GM18526 (cell line): Measurements from ENCODE around the gene PDE4D.

Experiments
- POLR2A ChIP-seq: IDR thresholded peaks from 3 replicates; pipeline ENCODE4 v1.6.1; 2011; ENCODE audit not compliant: insufficient read length; ENCODE audit errors: extremely low read depth

PDE4D gene

DNA sequence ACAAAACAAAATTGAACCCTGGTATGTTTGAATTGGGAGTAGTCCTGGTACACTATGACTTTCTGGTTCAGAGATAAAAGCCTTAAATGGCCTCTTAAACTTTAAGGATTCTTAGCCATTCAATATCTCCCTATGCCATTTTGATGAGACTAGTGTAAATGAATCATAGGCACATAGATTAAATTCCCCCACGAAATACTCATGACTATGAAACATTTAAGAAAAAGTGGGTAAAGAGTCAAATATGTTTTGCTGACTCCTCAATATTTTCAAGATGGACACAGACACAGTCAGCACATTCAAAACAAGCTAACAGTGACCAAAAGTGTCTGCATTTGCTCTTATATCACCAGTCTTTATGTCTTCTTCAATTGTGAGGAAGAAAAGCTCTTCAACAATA lies 278.3 kb downstream of the PDE4D start:
- TF ChIP-seq POLR2A: no peak

DNA sequence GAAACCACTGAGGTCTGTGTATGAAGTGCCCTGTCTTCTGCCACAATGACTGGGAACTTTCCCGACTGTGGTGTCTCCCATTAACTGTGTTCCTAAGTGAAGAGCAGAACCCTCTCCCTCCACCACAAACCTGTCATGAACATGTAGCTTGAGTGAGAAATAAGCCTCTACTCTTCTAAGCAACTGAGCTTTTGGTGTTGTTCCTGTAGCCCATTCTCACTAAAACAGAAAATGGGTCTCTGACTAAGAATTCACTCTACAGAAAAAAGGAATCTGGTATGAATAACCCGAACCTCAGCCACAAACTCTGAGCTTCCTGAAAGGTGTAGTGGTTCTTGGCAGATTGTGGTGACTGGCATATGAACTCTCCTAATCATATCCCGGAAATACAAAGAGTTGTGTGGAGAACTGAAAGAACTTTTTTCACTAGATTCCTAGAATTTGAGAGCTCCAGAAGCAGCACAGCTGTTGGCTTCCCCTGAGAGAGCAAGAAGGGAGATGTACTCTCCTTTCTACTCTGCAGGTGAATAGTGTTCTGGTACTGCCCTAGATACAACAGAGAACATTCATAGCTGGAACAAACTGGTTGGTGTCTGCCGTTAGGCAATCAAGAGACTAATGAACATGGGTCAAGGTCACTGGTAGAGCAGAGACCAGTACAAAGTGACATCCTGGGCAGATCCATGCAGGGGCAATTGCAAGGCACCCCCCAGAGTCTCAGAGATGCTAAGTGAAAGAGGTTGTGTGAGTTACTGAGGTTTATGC lies 283.8 kb downstream of the PDE4D start:
- no peak for TF ChIP-seq POLR2A

DNA sequence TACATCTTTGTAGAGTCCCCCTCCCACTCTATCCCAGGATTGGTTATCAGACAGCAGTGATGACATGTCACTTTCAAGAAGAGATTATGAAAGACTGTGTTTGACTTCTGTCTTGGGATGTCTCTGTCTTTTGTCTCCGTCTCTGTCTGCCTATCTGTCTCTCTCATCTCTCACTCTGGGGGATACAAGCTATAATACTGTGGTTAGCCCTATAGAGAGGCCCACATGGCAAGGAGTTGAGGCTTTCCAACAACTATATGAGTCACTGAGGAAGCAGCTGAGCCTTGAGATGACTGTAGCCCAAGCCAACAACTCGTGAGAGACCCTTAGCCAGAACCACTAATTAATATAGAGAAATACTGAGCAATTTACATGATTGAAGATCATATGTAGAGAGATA lies 284.8 kb downstream of the PDE4D start:
- no peak for TF ChIP-seq POLR2A

DNA sequence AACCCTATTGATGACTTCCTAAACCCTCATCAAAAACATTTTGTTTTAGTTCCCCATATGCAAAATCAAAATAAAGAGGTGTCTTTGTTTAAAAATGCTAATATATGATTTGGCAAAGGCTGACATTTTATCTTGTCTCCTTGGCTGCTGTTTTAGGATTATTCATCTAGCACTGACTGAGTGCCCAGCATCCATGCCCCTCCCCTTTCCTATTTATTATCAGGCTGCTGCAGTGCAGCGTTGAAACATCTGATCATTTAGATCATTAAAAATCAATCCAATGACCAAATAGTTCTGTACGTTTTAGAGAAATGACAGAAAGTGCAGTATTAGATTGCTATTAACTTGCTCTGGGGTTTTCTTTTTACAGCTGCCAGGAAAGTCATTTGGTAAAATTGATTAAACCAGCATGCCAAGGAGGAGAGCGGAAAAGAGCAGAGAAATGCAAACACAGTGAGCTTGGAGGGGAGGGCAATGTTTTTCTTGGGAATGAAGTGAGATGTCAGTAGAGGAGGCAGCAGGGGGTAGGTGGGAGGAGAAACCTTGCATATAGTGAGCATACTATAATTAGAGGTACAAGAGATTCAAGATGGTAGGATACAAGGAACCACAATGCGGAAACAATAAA lies 286.3 kb downstream of the PDE4D start:
- no peak for TF ChIP-seq POLR2A

DNA sequence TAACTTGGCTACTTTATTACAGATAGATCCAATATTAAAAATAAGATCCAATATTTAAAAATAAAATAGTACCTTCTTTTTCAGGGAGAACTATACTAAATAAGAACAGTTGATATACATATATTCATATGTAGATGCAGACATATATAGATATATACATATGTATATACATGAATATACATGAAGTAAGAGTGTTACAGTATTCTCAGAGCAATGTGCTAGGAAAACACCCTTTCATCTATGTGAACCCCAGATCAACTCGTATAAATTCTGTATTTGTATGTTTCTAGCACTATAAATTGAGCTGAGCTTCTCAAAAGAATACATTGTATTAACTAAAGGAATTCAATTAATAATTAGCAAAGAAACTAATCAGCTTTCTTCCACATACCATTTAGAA lies 287.6 kb downstream of the PDE4D start:
- TF ChIP-seq POLR2A: no peak

DNA sequence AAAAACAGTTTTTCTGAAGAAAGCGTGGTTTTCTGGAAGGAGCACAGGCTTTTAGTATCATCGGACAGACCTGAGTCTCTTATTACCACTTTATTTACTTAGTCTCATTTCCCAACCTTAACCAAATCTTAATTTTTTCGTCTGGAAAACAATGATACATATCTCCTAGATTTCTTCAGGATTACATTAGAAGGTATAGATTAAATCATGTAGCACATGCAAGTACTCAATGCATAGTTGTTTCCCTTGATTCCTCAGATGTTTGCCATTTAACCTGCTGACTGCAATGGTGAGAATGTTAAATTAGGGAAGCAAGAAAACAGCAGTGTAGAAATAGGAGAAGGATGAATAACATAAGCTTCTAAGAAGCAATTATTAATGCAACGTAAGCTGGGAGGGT lies 289.4 kb downstream of the PDE4D start:
- TF ChIP-seq POLR2A: no peak

DNA sequence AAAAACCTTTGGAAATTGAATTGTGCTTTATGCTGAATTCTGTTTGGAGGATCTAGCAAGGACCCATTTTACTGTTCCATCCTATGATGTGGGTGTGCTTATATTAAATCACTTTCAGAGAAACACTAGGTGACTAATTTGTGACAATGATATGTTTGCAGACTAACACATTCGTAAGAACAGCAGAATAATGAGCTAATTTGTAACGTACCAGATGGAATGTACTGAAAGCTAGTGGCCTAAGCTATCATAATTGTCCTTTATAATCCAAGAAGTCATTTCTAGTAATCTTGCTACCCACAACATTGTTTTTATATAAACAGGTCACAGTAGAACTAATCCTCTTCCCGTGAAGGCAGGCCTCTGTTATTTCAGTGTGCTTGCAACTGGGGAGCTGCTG lies 292.5 kb downstream of the PDE4D start:
- no peak for TF ChIP-seq POLR2A

DNA sequence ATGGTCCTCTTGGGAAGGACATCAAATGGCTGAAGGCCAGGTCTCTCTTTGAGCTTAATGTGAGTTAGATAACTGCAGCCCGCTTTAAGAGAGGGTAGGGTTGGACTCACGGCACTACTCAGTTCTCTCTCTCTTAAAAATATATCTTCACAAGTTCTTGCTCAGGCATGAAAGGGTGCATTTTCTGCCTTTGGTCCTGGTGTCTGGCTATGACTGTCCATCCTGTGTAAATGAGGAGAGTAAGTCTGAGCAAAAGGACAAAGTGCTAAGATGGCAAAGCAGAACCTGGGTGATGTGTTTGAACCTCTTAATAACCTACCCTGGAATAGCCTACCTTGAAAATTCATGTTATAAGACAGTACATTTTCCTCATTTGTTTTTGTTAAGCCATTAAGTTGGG lies 293.4 kb downstream of the PDE4D start:
- TF ChIP-seq POLR2A: no peak

DNA sequence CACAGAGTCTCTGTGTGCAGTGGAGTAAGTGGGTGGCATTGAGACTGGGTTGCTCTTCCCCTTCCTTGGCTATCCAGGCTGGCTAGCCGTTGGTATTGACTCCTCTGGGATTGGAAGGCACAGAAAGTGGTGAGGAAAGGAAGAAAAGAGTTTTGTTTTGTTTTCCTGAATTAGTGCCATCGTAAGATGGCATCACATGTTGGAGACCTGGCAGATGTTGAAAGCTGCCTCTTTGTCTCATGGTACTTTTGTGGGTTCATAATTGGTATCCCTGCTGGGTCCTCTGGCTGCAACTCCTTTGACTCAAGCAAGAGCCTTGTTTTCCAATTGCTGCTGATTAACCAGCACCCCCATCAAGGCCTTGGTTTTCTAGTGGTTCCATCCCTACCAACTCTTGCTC lies 293.8 kb downstream of the PDE4D start:
- TF ChIP-seq POLR2A: no peak

DNA sequence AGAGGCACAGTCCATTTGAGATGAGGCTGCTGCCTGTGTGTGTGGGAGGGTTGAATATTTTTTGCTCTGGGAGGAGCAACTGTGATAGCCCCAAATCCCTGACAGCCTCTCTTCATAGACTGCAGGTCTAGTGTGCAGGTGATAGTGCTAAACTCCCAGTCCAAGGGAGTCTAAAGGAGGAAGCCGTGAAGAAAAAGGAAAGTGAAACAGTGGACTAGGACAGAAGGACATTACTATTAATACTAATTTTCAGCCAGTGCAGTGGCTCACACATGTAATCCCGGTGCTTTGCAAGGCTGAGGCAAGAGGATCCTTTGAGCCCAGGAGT lies 295.0 kb downstream of the PDE4D start:
- no peak for TF ChIP-seq POLR2A

DNA sequence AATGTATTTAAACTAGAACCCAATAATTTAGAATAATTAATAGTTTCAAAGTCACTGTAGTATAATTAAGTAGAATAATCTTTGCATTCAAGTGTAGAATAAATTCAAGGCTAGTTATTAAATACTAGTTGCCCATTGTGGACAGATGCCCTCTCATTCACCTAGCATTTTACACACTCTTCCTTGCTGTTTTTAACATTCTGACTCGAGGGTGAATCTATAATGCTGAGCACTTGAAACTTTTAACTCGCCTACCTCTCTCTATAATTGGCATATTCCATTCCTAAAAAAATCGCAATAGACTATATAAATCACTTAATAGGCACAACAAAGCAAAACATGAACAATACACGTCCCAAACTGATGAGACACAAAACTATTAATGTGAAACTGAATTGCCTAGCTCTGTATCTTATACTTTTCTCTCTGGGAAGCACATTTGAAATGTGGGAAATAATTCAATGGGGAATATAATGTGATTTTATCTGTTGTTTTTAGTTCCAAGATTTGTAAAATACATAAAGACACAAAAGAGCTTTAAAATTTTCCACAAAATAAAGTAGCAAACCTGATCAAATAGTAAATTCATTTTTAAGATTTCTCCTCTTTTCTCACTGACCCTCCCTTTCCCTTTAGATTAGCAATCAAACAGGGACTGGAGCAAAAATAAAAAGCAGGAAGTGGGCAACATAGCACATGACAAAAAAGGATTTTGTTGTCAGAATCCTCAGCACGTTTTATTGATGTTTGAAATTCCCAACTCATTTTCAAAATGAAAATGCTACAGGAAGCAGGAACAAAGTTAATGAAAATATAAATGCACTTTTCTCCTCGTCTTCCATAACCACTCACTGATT lies 295.6 kb downstream of the PDE4D start:
- no peak for TF ChIP-seq POLR2A

DNA sequence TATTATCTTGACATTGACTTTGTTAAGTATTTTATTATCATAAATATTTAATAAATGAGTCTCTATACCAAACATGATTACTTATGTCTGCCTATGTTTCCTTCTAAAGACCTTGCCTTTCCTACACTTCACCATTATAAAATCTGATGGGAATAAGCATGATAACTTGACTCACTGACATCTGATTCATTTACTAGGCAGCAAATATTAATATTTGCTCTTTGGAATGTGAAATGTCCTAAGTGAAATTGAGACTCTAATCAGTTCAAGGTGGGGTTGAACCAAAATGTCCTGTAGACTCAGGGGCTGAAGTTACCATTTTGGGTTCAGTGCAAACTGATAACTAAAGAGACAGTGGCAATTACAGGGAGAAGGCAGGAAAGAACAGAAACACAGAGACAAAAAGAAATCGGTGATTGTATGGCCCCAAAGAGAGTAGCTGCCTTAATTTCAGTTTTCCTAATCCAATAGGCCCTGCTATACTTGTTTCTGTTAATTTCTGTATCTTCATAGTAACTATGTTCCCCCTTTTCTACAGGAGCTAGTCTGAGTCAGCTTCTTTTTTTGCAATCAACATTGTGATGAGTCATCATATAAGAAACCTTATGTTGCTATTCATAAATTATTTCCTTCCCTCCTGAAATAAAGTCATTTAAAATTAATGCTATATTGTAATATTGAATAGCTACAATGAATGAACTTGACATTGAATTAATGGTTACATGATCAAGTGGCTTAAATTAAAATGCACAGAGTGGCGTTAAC lies 296.8 kb downstream of the PDE4D start:
- no peak for TF ChIP-seq POLR2A

DNA sequence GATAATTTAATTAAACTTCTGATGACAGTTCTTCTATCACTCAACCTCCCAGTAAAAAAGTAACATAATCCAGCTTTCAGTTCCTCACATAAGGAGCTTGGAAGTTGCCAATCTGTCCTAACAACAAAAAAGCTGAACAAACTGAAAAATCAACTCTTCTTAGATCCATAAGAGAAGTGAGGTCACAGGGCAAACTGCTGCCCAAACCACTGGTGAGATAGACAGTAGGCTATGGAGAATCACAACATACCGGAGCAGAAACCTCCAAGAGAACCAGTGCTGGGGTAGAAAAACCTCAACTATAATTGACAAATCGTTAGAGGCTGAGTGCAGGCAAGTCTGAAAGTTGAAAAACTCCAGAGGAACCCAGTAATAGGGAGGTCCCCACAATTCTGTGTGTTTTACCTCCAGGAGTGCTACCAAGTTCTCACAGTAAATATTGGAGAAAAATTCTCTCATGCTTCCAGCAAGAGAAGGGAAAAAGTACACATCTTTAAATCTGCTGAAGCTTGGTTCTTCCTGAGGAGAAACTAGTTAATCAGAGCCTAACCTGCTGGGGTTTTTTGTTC lies 300.0 kb downstream of the PDE4D start:
- no peak for TF ChIP-seq POLR2A

DNA sequence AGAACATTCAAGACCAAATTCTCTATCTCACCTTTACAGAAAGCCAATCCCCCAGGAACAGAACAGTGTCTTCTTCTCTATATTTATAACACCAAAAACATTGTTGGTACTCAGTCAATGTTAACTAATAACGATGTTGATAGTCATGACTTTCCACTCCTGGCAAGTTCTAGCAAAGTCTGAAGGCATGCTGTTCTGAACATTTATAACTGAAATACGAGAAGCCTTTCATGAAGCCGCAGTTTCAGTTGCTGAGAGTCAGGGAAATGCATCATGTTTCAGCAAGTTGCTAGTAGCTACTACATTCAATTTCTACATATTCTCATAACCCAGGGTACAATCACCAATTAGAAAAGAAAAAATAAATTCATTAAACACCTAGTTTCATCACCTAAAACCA lies 301.4 kb downstream of the PDE4D start:
- TF ChIP-seq POLR2A: no peak

DNA sequence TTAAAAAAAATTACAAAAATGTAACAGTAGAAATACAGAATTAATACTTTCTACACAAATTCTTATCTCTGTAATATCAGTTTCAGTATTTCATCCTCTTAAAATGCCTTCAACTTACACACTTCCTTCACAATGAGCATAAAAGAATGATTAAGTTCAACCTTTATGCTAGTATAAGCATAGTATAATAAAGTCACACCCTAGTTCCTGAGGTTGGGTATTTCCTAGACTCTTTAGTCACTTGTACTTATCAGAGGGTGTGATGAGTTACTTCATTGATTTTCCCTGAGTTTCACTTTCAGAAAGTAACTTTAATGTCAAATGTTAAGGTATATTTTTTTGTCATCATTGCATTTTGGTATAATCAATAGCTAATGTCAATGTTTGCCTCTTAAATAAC lies 302.4 kb downstream of the PDE4D start:
- no peak for TF ChIP-seq POLR2A
